GM19240 (cell line): ENCODE results near the gene ALG12.

Experiments
- DNase-seq: peaks from one replicate; pipeline ENCODE4 v3.0.0; 2011; ENCODE audit warnings: low spot score; ENCODE audit not compliant: insufficient read length

ALG12 gene

DNA sequence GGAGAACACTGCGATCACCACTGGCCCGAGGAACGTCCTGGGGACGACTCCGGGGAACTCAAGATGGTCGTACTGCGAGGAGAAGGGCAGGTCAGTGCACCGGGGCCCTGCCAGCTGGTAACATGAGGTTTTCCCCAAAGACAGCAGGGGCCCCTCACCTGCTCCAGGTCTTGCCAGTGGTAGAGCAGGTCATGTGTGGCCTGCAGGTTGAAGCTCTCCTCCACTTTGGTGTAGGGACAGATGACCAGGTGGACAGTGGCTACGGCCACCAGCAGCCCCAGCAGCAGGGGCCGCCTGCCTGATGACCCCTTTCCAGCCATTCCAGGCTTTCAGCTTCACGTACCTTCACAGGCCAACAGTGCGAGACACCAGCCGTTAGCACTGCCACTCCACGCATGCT lies 4.8 kb downstream of the ALG12 start:
- no peak for DNase-seq

DNA sequence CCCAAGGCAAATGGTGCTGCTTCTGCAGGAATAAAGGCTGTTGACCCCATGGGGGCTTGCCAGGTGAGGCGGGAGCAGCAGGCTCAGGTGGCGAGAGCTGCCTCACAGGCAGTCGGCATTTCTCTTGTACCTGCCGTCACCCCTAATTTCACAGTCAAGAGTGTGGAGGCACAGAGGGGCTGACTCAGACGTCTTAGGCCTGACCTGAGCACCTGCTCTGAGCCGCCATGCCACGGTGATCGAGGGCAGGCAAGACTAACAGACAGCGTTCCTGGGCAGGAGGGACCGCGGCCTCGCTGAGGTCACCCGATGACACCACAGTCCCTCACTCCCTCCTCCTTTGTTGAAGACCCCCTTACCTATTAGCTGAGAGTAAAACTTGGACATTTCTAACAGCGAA lies 5.2 kb downstream of the ALG12 start:
- DNase-seq, result no peak

GRCh38 chr22:49911881-49912625 lies 6.2 kb downstream of the ALG12 start:
- no peak for DNase-seq

DNA sequence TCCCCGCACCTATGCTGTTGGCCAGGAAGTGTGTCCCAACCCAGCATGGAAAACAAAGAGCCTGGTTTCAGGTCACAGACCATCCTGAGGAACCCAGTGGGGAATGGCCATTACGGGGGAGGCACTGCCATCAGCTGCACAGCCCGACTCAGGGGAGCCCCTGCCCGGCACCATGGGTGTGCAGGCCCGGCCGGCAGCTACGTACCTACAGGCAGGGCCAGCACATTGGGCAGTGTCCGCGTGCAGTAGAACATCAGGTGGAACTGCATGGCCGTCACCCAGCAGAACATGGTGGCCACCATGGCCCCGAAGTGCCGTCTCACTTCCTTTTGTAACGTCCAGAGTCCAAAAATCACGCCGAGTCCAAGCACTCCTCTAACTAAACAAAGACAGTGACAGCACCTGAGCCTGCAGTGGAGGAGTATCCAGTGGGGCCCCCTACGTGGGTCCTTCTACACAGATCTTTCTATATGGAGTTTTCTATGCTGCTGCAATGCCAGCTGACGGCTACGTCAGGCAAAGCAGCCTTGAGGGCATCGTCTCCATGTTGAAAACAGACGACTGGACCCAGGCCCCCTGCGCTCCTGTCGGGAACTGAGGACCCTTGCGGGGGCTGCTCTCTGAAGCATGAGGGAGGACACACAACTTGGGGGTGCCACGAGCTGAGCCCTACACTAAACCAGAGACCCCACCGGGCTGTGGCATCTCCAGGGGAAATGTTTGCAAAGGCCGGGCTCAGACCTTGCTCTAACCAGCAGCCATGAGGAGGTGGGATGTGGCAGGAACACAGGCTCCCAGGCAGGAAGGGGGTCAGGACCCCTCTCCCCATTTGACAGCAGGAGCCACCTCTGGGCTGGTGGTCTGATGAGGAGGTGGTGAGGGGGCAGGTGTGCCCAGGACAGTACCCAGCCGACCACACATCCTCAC lies 7.7 kb downstream of the ALG12 start:
- DNase-seq, result no peak

- DNase-seq, result no peak
Observed at GRCh38 chr22:49909476-49910205, 8.6 kb downstream of the ALG12 start.

- no peak for DNase-seq
Observed at GRCh38 chr22:49907807-49908206, 10.4 kb downstream of the ALG12 start.

- no peak for DNase-seq
Observed at GRCh38 chr22:49906799-49907290, 11.4 kb downstream of the ALG12 start.

DNA sequence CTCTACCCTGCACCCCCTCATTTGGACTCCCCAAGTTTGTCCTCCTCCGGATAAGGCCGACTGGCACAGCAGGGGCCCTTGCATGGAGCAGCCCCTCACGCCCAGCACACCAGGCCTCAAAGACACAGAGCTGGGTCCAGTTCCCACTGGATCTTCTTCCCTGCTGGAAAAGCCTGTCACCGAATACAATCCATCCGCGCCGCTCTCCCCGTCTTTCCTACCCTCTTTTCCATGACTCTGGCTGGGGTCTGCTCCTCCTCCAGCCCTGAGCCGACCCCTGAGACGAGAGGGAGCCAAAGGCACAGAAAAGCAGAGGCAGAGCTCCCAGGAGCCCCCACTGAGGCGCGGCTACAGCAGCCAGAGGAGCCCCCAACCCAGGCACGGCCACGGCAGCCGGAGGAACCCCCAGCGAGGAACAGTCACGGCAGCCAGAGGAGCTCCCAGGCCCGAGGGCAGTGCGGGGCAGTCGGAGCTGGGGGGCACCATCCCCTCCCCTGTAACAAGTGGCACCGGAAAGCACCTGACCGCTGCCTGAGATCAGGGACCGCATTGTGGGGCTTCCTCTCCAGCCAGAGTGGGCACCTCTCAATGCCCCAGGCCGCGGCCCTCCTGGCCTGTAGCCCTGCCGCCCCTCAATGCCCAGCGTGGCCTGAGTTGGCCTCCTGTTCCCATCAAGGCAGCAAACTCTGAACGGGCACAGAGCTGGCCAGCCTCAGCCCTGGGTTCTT lies 12.0 kb downstream of the ALG12 start:
- no peak for DNase-seq

DNA sequence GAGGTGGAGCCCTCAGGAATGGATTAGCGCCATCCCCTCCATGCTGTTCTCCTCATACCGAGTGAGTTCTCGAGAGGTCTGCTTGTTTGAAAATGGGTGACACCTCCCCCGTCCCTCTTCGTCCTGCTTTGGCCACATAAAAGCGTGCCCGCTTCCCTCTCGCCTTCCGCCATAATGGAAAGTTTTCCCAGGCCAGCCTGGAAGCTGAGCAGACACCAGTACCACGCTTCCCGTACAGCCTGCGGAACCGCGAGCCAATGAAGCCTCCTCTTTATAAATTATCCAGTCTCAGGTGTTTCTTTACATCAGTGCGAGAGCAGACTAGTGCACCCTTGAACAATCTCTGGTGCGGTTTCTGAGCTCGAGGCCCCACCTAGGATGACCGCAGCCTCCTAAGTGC lies 12.8 kb downstream of the ALG12 start:
- DNase-seq, result no peak

- DNase-seq, result no peak
Observed at GRCh38 chr22:49904040-49904369, 14.2 kb downstream of the ALG12 start.

- no peak for DNase-seq
Observed at GRCh38 chr22:49903322-49904039, 14.8 kb downstream of the ALG12 start.

DNA sequence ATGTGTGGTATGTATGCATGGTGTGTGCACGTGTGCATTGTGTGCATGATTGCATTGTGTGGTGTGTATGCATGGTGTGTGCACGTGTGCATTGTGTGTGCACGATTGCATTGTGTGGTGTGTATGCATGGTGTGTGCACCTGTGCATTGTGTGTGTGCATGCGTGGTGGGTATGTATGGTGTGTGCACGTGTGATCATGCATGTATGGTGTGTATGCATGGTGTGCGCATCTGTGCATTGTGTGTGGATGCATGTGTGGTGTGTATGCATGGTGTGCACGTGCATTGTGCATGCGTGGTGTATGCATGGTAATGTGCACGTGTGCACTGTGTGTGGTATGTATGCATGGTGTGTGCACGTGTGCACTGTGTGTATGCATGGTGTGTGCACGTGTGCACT lies 16.8 kb downstream of the ALG12 start:
- DNase-seq, result no peak

DNA sequence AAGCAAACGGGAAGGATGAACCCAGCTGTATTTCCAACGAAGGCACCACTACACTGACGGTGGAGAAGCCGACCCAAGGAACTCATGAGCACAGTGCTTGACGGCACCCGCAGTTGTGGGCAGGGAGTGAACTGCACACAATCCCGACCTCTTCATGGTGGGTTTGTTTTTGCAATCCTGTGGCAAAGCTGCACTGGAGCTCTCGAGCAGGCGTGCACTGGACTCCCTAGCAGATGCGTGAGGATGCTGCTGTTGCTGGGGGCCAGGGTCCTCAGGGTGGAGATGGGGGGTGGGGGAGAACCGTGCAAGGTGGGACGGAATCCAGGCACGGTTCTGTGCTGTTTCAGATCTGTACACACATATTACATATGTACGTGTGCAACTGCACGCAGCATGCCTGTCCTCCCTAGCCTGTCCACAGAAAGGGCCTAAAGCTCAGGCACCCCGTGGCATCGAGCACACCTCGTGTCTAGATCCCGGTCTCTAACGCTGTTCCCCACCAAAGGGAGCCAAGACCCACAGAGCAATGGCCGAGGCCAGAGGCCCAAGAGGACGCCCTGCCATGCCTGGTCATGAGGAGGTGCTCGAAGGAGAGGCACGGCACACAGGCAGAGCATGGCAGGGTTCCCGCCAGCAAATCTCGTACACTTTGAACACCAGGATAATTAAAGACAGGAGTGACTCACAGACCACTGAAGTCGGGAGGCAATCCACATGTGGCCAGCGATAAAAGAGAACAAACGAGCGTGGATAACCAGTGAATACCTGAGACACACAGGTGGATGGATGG lies 17.6 kb downstream of the ALG12 start:
- no peak for DNase-seq

GRCh38 chr22:49899530-49899929 lies 18.7 kb downstream of the ALG12 start:
- DNase-seq, result no peak

GRCh38 chr22:49897015-49897684 lies 21.1 kb downstream of the ALG12 start:
- DNase-seq, result no peak

DNA sequence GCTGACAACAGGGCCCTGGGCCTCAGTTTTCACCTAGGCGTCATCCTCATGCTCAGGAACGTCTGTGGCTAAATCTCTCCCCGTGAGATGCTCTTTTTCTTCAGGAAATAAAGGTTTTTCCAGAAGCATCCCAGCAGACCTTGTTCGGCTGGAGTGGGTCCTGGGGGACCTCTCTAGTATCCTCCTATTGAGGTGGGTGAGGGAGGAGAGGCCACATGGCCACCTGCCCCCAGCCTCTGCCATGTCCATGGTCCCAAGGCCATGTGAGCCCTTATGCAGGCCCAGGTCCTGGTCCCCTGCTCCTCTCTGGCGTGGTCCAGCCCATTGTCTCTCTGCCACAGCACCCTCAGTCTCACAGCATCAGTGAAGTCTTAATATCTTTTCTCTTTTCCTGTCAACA lies 22.0 kb downstream of the ALG12 start:
- DNase-seq, result no peak

DNA sequence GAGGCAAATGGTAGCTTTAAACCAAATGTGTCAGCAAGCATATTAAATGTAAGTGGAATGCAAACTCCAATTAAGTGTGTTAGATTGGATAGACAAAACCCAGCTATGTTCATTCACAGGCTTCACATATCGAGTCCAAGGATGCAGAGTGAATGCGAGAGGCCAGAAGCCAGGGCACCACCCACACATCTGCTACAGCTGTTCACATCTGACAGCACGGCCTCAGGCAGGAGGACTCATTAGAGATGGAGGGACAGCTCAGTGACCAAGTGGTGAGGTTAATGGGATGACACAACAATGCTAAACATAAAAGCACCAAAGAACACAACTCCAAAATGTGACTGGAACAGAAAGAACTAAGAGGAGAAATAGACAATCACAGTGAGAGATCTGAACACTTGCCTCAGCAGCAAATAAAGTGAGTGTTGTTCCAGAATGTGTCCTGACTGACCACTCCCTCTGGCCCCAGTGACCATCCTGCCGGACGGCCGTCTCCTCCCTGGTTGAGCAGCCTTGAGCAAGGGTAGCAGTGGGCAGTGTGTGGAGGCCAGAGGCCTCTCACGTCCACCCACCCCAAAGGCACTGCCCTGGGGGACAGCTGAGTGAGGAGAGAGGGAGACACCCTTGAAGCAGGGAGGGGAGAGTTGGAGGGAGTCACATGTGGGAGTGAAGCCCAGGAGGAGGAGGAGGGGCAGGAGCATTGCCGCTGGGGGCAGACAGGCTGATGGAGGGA lies 23.8 kb downstream of the ALG12 start:
- DNase-seq, result no peak

DNA sequence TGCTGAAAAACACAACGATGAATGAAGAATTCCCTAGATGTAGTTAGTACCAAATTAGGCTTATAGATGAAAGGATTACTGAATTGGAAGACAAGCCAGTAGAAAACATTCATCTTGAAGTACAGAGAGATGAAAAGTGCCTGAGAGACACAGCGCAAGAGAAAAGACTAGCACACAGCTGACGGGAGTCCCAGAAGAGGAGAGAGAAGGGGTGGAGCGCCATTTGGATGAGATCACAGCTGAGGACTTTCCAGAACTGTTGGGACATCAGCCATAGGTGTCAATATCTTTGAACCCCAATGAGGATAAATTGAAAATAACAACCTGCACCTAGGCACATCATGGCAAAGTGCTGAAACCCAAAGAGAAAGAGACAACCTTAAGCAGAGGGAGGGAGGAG lies 25.2 kb downstream of the ALG12 start:
- no peak for DNase-seq
